Spleen (tissue), 7 donors: Measurements from ENCODE around the gene NRG3.

Experiments used
- POLR2A ChIP-seq, 3 donors: fragments of 450-650 bp; IDR thresholded peaks; one replicate each; pipeline ENCODE4 v1.5.1; 2017; ENCODE audit warnings: antibody characterized with exemption in 3 of 3, mild to moderate bottlenecking in 1 of 3
- TF ChIP-seq, protein P1 (sequence below), 11 experiments: fragments of 200-600 bp in 7 of 11; fragments of 450-650 bp in 4 of 11; sonication (generic) in 4 of 11; IDR thresholded peaks in 8 of 11; conservative IDR thresholded peaks in 3 of 11; 1 replicate in 7 of 11; 2 replicates in 4 of 11; pipeline versions ENCODE4 v1.4.0 to v1.8.0; 2016 to 2021; ENCODE audit warnings: antibody characterized with exemption in 11 of 11, inconsistent platforms in 4 of 11, mild to moderate bottlenecking in 1 of 11
- donor health status: DM: no; HTN: no; CAD: no; lungs with moderate emphysema.
- donor health status: DM: no; HTN: no; CAD: no.
- donor health status: DM: no; HTN: no; CAD: no.

- no peak for TF ChIP-seq POLR2A (IDR thresholded peaks at IDR 0.05)
- TF ChIP-seq, protein P1, sequence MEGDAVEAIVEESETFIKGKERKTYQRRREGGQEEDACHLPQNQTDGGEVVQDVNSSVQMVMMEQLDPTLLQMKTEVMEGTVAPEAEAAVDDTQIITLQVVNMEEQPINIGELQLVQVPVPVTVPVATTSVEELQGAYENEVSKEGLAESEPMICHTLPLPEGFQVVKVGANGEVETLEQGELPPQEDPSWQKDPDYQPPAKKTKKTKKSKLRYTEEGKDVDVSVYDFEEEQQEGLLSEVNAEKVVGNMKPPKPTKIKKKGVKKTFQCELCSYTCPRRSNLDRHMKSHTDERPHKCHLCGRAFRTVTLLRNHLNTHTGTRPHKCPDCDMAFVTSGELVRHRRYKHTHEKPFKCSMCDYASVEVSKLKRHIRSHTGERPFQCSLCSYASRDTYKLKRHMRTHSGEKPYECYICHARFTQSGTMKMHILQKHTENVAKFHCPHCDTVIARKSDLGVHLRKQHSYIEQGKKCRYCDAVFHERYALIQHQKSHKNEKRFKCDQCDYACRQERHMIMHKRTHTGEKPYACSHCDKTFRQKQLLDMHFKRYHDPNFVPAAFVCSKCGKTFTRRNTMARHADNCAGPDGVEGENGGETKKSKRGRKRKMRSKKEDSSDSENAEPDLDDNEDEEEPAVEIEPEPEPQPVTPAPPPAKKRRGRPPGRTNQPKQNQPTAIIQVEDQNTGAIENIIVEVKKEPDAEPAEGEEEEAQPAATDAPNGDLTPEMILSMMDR (IDR thresholded peaks at IDR 0.05 in 8 of 11, conservative IDR thresholded peaks at IDR 0.05 in 3 of 11) = no peak
Measured at GRCh38 chr10:82284180-82284579, 409.2 kb downstream of the NRG3 start.
